Vagina (tissue), 2 donors: ENCODE data around the gene SETD4. TPM values are rescaled to one million over a fixed set of nuclear protein-coding genes. Genes with fewer than 3 reads are reported as not detected.

Experiments
- DNase-seq, 2 donors: peaks; one replicate each; pipeline ENCODE4 v3.0.0-alpha.2; 2017; ENCODE audit errors: extremely low spot score in 2 of 2
- H3K27ac ChIP-seq: fragments of 200-600 bp; sonication (generic); one replicate; pipeline ENCODE4 v1.5.1; 2019
- H3K27me3 ChIP-seq: fragments of 200-600 bp; sonication (generic); one replicate; pipeline ENCODE4 v1.5.1; 2019
- H3K36me3 ChIP-seq, 2 donors: fragments of 200-600 bp; sonication (generic); one replicate each; pipeline ENCODE4 v1.5.1; 2017 to 2019
- H3K4me1 ChIP-seq: fragments of 200-600 bp; sonication (generic); one replicate; pipeline ENCODE4 v1.5.1; 2019
- H3K4me3 ChIP-seq, 2 donors: fragments of 200-600 bp; sonication (generic); 1 replicate in 1 of 2; 2 replicates in 1 of 2; pipeline ENCODE4 v1.5.1; 2016 to 2019
- H3K9me3 ChIP-seq: fragments of 200-600 bp; sonication (generic); one replicate; pipeline ENCODE4 v1.5.1; 2019
- CTCF ChIP-seq, 3 experiments: fragments of 450-650 bp in 2 of 3; fragments of 200-600 bp in 1 of 3; sonication (generic) in 1 of 3; IDR thresholded peaks; one replicate each; pipeline ENCODE4 v1.5.1; 2017 to 2019; ENCODE audit warnings: antibody characterized with exemption in 3 of 3, mild to moderate bottlenecking in 2 of 3, moderate library complexity in 2 of 3
- POLR2A ChIP-seq, 2 donors: fragments of 450-650 bp; IDR thresholded peaks; one replicate each; pipeline ENCODE4 v1.6.1; 2017; ENCODE audit warnings: antibody characterized with exemption in 2 of 2, mild to moderate bottlenecking in 2 of 2, moderate library complexity in 2 of 2
- POLR2AphosphoS5 ChIP-seq, 2 donors: sonication (generic); formaldehyde crosslinking; IDR thresholded peaks; one replicate each; pipeline ENCODE4 v1.9.0; 2017; ENCODE audit warnings: antibody characterized with exemption in 2 of 2, mild to moderate bottlenecking in 2 of 2, low read depth in 1 of 2; ENCODE audit not compliant: insufficient read depth in 1 of 2
- intact Hi-C: fragments of 100-400 bp; cut with DNase I; formaldehyde crosslinking; loops from one replicate; pipeline ENCODE4 v1.15.1; 2023
- total RNA-seq: library from RNA; depleted of rRNA; stranded (reverse); fragments of >200 nt; gene quantifications from one replicate; pipeline ENCODE4 v1.2.3, GENCODE V29; 2016

Gene SETD4
- total RNA-seq, 1 donor from 2014 or later, result 28.7 TPM

GRCh38 chr21:36024782-36025181, 35.5 kb downstream of the SETD4 start:
- Histone ChIP-seq H3K9me3 (no peaks in the 10 kb centered on the region), H3K4me3 (no peak overlapping the region), H3K4me1 (peaks cover 14% of the 10 kb centered on the region), H3K27me3 (no peaks in the 10 kb centered on the region), H3K36me3 (no peaks in the 10 kb centered on the region), H3K27ac (no peak overlapping the region)
- intact Hi-C loops, result loop anchor here (10.0 kb wide), 1 partner anchor 1280 kb away; no protein-coding TSS in a partner anchor
- no peak for DNase-seq
- no peak for TF ChIP-seq POLR2A (IDR thresholded peaks at IDR 0.05)
- TF ChIP-seq POLR2AphosphoS5 (IDR thresholded peaks at IDR 0.05; ENCODE audit: insufficient read depth in 1 of 2, low read depth in 1 of 2), result no peak
- TF ChIP-seq CTCF (IDR thresholded peaks at IDR 0.05), result no peak

DNA sequence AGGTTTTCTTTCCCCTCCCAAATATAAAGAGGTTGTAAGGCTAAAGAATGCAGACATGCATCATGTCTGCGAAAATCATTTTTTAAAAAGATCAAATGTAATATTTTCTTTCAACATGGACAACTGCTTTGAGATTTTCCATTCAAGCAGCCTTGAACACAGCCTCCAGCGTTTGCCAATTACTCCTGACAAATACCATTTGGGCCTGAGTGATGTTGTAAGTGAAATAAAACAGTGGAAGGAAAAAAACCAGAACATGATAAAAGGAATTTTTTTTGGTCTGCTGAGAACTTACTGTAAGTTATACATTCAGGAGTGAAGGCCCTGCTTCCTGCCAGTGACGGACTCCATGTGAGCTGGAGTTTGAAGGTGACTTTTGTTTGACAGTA, 37.2 kb downstream of the SETD4 start:
- no peak overlapping the region for H3K4me3 ChIP-seq
- no peaks in the 10 kb centered on the region for H3K27me3 ChIP-seq
- intact Hi-C loops, result loop anchor here (10.0 kb wide), 1 partner anchor 1278 kb away; no protein-coding TSS in a partner anchor
- peak overlapping the region; percentile 22 for H3K27ac ChIP-seq
- peaks cover 14% of the 10 kb centered on the region for H3K4me1 ChIP-seq
- no peak for DNase-seq
- TF ChIP-seq POLR2AphosphoS5 (IDR thresholded peaks at IDR 0.05; ENCODE audit: insufficient read depth in 1 of 2, low read depth in 1 of 2) (no peak), CTCF (IDR thresholded peaks at IDR 0.05) (no peak), POLR2A (IDR thresholded peaks at IDR 0.05) (no peak)
- H3K9me3 ChIP-seq, result no peaks in the 10 kb centered on the region
- H3K36me3 ChIP-seq, result no peaks in the 10 kb centered on the region

- TF ChIP-seq POLR2A (IDR thresholded peaks at IDR 0.05) (no peak), POLR2AphosphoS5 (IDR thresholded peaks at IDR 0.05; ENCODE audit: insufficient read depth in 1 of 2, low read depth in 1 of 2) (no peak), CTCF (IDR thresholded peaks at IDR 0.05) (no peak)
- Histone ChIP-seq H3K4me1 (peaks cover 14% of the 10 kb centered on the region), H3K27me3 (no peaks in the 10 kb centered on the region), H3K4me3 (no peak overlapping the region), H3K36me3 (no peaks in the 10 kb centered on the region), H3K27ac (no peak overlapping the region), H3K9me3 (no peaks in the 10 kb centered on the region)
- no peak for DNase-seq
- intact Hi-C loops, result loop anchor here (10.0 kb wide), 1 partner anchor 1278 kb away; no protein-coding TSS in a partner anchor
These were observed 37.8 kb downstream of the SETD4 start for GRCh38 chr21:36022427-36023091.

DNA sequence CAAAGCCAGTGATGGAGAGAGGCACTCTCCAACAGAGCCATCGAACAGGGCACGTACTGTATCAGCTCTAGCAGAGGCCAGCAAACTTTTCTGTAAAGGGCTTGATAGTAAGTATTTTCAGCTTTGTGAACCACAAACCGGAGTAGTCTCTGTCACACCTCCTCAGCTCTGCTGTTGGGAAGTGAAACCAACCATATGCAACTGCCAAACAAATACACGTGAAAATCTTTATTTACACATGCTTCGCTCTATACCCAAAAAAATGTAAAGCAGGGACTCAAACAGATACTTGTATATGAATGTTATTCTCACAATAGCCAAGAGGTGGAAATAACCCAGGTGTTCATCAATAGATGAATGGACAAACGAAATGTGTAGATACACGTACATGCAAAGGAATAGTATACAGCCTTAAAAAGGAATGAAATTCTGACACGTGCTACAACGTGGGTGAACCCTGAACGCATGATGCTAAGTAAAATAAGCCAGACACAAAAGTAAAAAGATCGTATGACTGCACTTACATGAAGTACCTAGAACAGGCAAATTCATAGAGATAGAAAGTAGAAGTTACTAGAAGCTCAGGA, 39.0 kb downstream of the SETD4 start:
- no peaks in the 10 kb centered on the region for H3K27me3 ChIP-seq
- no peak overlapping the region for H3K27ac ChIP-seq
- no peaks in the 10 kb centered on the region for H3K36me3 ChIP-seq
- H3K9me3 ChIP-seq, result no peaks in the 10 kb centered on the region
- no peak for TF ChIP-seq CTCF (IDR thresholded peaks at IDR 0.05)
- no peak for TF ChIP-seq POLR2A (IDR thresholded peaks at IDR 0.05)
- no peak for TF ChIP-seq POLR2AphosphoS5 (IDR thresholded peaks at IDR 0.05; ENCODE audit: insufficient read depth in 1 of 2, low read depth in 1 of 2)
- no peak for DNase-seq
- intact Hi-C loops, result loop anchor here (10.0 kb wide), 1 partner anchor 1277 kb away; no protein-coding TSS in a partner anchor
- peaks cover 14% of the 10 kb centered on the region for H3K4me1 ChIP-seq
- H3K4me3 ChIP-seq, result no peak overlapping the region

- H3K4me3 ChIP-seq, result no peak overlapping the region
- intact Hi-C loops, result no loop called here
These were observed 45.3 kb downstream of the SETD4 start for GRCh38 chr21:36015045-36015444.

More at GRCh38 chr21:36015045-36015444, 45.3 kb downstream of the SETD4 start:
- Histone ChIP-seq H3K9me3 (no peaks in the 10 kb centered on the region), H3K27me3 (no peaks in the 10 kb centered on the region), H3K27ac (no peak overlapping the region), H3K4me1 (no peaks in the 10 kb centered on the region), H3K36me3 (no peaks in the 10 kb centered on the region)
- DNase-seq, result no peak
- TF ChIP-seq POLR2A (IDR thresholded peaks at IDR 0.05), result no peak
- TF ChIP-seq POLR2AphosphoS5 (IDR thresholded peaks at IDR 0.05; ENCODE audit: insufficient read depth in 1 of 2, low read depth in 1 of 2), result no peak
- TF ChIP-seq CTCF (IDR thresholded peaks at IDR 0.05), result no peak
